HepG2 (cell line): ENCODE measurements around the gene CECR2.

Source experiments
- GATAD2A ChIP-seq: IDR thresholded peaks from 2 replicates; pipeline ENCODE4 v1.6.1; 2016
- KDM4B ChIP-seq: sonication (generic); formaldehyde crosslinking; IDR thresholded peaks from 2 replicates; pipeline ENCODE4 v1.4.0; 2020; ENCODE audit warnings: missing genetic modification reagents
- RXRA ChIP-seq: sonication (generic); formaldehyde crosslinking; IDR thresholded peaks from 2 replicates; pipeline ENCODE4 v1.5.1; 2020; ENCODE audit warnings: missing genetic modification reagents
- ZNF10 ChIP-seq: sonication (generic); formaldehyde crosslinking; IDR thresholded peaks from 2 replicates; pipeline ENCODE4 v1.4.0; 2020; ENCODE audit warnings: mild to moderate bottlenecking, low read depth, missing genetic modification reagents, borderline replicate concordance
- ZNF263 ChIP-seq: sonication (generic); formaldehyde crosslinking; IDR thresholded peaks from 2 replicates; pipeline ENCODE4 v1.4.0; 2020; ENCODE audit warnings: missing genetic modification reagents

DNA sequence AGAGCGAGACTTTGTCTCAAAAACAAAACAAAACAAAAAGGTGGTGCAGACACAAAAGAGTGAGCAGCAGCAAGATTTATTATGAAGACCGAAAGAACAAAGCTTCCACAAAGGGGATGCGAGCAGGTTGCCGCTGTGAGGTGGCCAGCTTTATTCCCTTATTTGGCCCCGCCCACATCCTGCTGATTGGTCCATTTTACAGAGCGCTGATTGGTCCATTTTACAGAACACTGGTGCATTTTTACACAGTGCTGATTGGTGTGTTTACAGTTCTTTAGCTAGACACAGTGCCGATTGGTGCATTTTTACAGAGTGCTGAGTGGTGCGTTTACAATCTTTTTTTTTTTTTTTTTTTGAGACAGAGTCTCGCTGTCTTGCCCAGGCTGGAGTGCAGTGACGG lies 77.4 kb downstream of the CECR2 start:
- TF ChIP-seq ZNF10 (CRISPR knock-in tag) (no peak), ZNF263 (no peak), GATAD2A (CRISPR knock-in tag) (no peak), KDM4B (CRISPR knock-in tag) (no peak), RXRA (CRISPR knock-in tag) (no peak)
